ENCODE measurements around the gene CLIP3.
A peak's percentile ranks its signal among the peaks of the same experiment; 100 is the strongest.

GRCh38 chr19:35975608-35976214, 57.0 kb downstream of the CLIP3 start:
- no peak for TF ChIP-seq POLR2AphosphoS5 (IDR thresholded peaks at IDR 0.05; ENCODE audit: low read depth)
- TF ChIP-seq, protein P1, sequence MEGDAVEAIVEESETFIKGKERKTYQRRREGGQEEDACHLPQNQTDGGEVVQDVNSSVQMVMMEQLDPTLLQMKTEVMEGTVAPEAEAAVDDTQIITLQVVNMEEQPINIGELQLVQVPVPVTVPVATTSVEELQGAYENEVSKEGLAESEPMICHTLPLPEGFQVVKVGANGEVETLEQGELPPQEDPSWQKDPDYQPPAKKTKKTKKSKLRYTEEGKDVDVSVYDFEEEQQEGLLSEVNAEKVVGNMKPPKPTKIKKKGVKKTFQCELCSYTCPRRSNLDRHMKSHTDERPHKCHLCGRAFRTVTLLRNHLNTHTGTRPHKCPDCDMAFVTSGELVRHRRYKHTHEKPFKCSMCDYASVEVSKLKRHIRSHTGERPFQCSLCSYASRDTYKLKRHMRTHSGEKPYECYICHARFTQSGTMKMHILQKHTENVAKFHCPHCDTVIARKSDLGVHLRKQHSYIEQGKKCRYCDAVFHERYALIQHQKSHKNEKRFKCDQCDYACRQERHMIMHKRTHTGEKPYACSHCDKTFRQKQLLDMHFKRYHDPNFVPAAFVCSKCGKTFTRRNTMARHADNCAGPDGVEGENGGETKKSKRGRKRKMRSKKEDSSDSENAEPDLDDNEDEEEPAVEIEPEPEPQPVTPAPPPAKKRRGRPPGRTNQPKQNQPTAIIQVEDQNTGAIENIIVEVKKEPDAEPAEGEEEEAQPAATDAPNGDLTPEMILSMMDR (conservative IDR thresholded peaks at IDR 0.05; ENCODE audit: low read depth in 2 of 2): no peak
- no peak for TF ChIP-seq EZH2 (IDR thresholded peaks at IDR 0.05; ENCODE audit: low read depth, unreplicated experiment)
- no peak for TF ChIP-seq EZH2phosphoT487 (IDR thresholded peaks at IDR 0.05; ENCODE audit: unreplicated experiment)
- peak; percentile 88 for TF ChIP-seq REST (IDR thresholded peaks at IDR 0.05; ENCODE audit: unreplicated experiment)
- TF ChIP-seq CREB1 (CRISPR knock-in tag; IDR thresholded peaks at IDR 0.05; ENCODE audit: low read depth): no peak
- no peak for TF ChIP-seq ZNF114 (CRISPR knock-in tag; IDR thresholded peaks at IDR 0.05)
- no peak for TF ChIP-seq NANOG (IDR thresholded peaks at IDR 0.05; ENCODE audit: borderline replicate concordance)
- TF ChIP-seq STAT1 (IDR thresholded peaks at IDR 0.05; ENCODE audit: unreplicated experiment): no peak
- no peak for TF ChIP-seq ZNF331 (CRISPR knock-in tag; IDR thresholded peaks at IDR 0.05; ENCODE audit: low read depth)
- TF ChIP-seq JUNB (IDR thresholded peaks at IDR 0.05; ENCODE audit: unreplicated experiment): no peak
